Adrenal gland (tissue), 12 donors: ENCODE data around the gene ABL1. TPM values are rescaled to one million over a fixed set of nuclear protein-coding genes. Genes with fewer than 3 reads are reported as not detected.

Experiments
- DNase-seq, 7 donors: peaks; one replicate each; pipeline ENCODE4 v3.0.0-alpha.2; 2019 to 2020
- H3K27ac ChIP-seq, 5 donors: fragments of 200-600 bp; sonication (generic) in 4 of 5; 1 replicate in 3 of 5; 2 replicates in 2 of 5; pipeline versions ENCODE4 v1.5.1 to v1.8.0; 2016 to 2020; ENCODE audit warnings: mild to moderate bottlenecking in 1 of 5
- H3K27me3 ChIP-seq: fragments of 200-600 bp; 2 replicates; pipeline ENCODE4 v1.8.0; 2021
- H3K36me3 ChIP-seq, 2 donors: fragments of 200-600 bp; replicated peaks in 1 of 2; 1 replicate in 1 of 2; 2 replicates in 1 of 2; pipeline versions ENCODE4 v1.5.1 to v1.8.0; 2018 to 2022
- H3K4me1 ChIP-seq, 2 donors: fragments of 200-600 bp; replicated peaks in 1 of 2; 1 replicate in 1 of 2; 2 replicates in 1 of 2; pipeline versions ENCODE4 v1.5.1 to v1.8.0; 2018 to 2021
- H3K4me3 ChIP-seq, 4 donors: fragments of 200-600 bp; sonication (generic) in 3 of 4; one replicate each; pipeline ENCODE4 v1.5.1; 2016 to 2018
- H3K9me3 ChIP-seq, 3 donors: fragments of 200-600 bp; sonication (generic) in 1 of 3; replicated peaks in 1 of 3; 1 replicate in 2 of 3; 2 replicates in 1 of 3; pipeline versions ENCODE4 v1.5.1 to v1.8.0; 2016 to 2021
- CTCF ChIP-seq, 6 experiments: fragments of 450-650 bp in 4 of 6; fragments of 200-600 bp in 2 of 6; sonication (generic) in 1 of 6; IDR thresholded peaks; 1 replicate in 5 of 6; 2 replicates in 1 of 6; pipeline versions ENCODE4 v1.5.1 to v1.8.0; 2016 to 2021; ENCODE audit warnings: antibody characterized with exemption in 6 of 6, mild to moderate bottlenecking in 2 of 6, moderate library complexity in 1 of 6
- POLR2A ChIP-seq, 2 donors: fragments of 450-650 bp; IDR thresholded peaks; one replicate each; pipeline ENCODE4 v1.6.1; 2017; ENCODE audit warnings: antibody characterized with exemption in 2 of 2, mild to moderate bottlenecking in 2 of 2, moderate library complexity in 1 of 2
- WGBS, 4 donors: extraction: QIAGEN DNeasy Blood & Tissue Kit in 2 of 4; methylation state at CpG; one replicate each; pipeline versions ENCODE4 v1.1.5 to v1.1.7; 2013 to 2017; 5-methylcytosine and 5-hydroxymethylcytosine counted together
- intact Hi-C, 2 donors: fragments of 100-400 bp; cut with DNase I; formaldehyde crosslinking; loops; one replicate each; pipeline versions ENCODE4 v1.14.1 to v1.15.0; 2022 to 2023
- polyA plus RNA-seq, 3 donors: library from polyadenylated mRNA; stranded (reverse); fragments of 200-250 nt in 2 of 3; fragments of 350-450 nt in 1 of 3; fragmentation: Illumina TruSeq in 1 of 3; extraction: RNeasy Lipid Tissue Mini Kit (QIAGEN cat#74804) in 1 of 3; gene quantifications; one replicate each; pipeline ENCODE4 v1.2.3, GENCODE V29; 2013 to 2014
- total RNA-seq, 9 donors: library from RNA; depleted of rRNA in 4 of 9; stranded (reverse); fragments of >200 nt in 4 of 9; fragments of 120-200 nt in 1 of 9; fragmentation: NEBNext Ultra II Directional in 1 of 9; extraction: Animal tissue kit (Norgen Biotek cat#: 25700) in 1 of 9; gene quantifications; one replicate each; pipeline versions ENCODE4 v1.1.0 to v1.2.4, GENCODE V29; 2013 to 2023
- donor health status: healthy with polysubstance abuse.
- donor health status: Bipolar disorder and iron deficiency.
- donor health status: DM: yes; HTN: yes; CAD: no.
- donor health status: DM: no; HTN: no; CAD: no.
- donor health status: DM: no; HTN: no; CAD: no.
- donor health status: DM: yes; HTN: yes; CAD: no.

ABL1 gene
- total and polyA plus RNA-seq, 12 donors = 27.2 to 83.2 (median 45.7) TPM

GRCh38 chr9:130823435-130823834 is 11.6 kb upstream of the ABL1 start:
- no peaks in the 10 kb centered on the region for H3K9me3 ChIP-seq
- DNase-seq = no peak
- intact Hi-C loops = no loop called here
- no peak overlapping the region for H3K4me3 ChIP-seq
- no peak overlapping the region for H3K27ac ChIP-seq
- no peaks in the 10 kb centered on the region for H3K27me3 ChIP-seq
- peaks cover 18 to 23% of the 10 kb centered on the region in 2 donors for H3K4me1 ChIP-seq
- TF ChIP-seq POLR2A (IDR thresholded peaks at IDR 0.05) = no peak
- no peak for TF ChIP-seq CTCF (IDR thresholded peaks at IDR 0.05)
- H3K36me3 ChIP-seq = no peaks in the 10 kb centered on the region
- 84 to 93% (median 91%) methylated on average over 5 to 6 of the region's 6 CpGs for WGBS, 4 donors

- intact Hi-C loops = no loop called here
- Histone ChIP-seq H3K27ac (peak overlapping the region in 2 of 5 donors; percentile 55 to 57), H3K9me3 (no peaks in the 10 kb centered on the region), H3K36me3 (no peaks in the 10 kb centered on the region), H3K27me3 (no peaks in the 10 kb centered on the region), H3K4me3 (no peak overlapping the region), H3K4me1 (peaks cover 18 to 23% of the 10 kb centered on the region in 2 donors)
- no peak for TF ChIP-seq CTCF (IDR thresholded peaks at IDR 0.05)
- TF ChIP-seq POLR2A (IDR thresholded peaks at IDR 0.05) = no peak
- WGBS, 4 donors = 61 to 78% (median 70%) methylated on average over 2 of the region's 2 CpGs
- no peak for DNase-seq
These were observed 11.0 kb upstream of the ABL1 start for GRCh38 chr9:130824079-130824478.

- H3K9me3 ChIP-seq = no peaks in the 10 kb centered on the region
- peak overlapping the region in 2 of 5 donors; percentile 55 to 57 for H3K27ac ChIP-seq
- H3K4me3 ChIP-seq = no peak overlapping the region
- H3K4me1 ChIP-seq = peaks cover 18 to 23% of the 10 kb centered on the region in 2 donors
- DNase-seq = peak in 1 of 7 donors; percentile 34
- intact Hi-C loops = loop anchor here in 1 of 2 donors (5.0 kb wide), 1 partner anchor 32 kb away; no protein-coding TSS in a partner anchor
- H3K27me3 ChIP-seq = no peaks in the 10 kb centered on the region
- no peaks in the 10 kb centered on the region for H3K36me3 ChIP-seq
- no peak for TF ChIP-seq POLR2A (IDR thresholded peaks at IDR 0.05)
- TF ChIP-seq CTCF (IDR thresholded peaks at IDR 0.05) = no peak
- WGBS, 4 donors = 17 to 39% (median 27%) methylated on average over 4 of the region's 4 CpGs
These were observed 10.3 kb upstream of the ABL1 start for GRCh38 chr9:130824643-130825350.

GRCh38 chr9:130825351-130825651 is 9.8 kb upstream of the ABL1 start:
- no peaks in the 10 kb centered on the region for H3K27me3 ChIP-seq
- peak overlapping the region in 2 of 5 donors; percentile 55 to 57 for H3K27ac ChIP-seq
- intact Hi-C loops = loop anchor here in 1 of 2 donors (5.0 kb wide), 1 partner anchor 33 kb away; no protein-coding TSS in a partner anchor
- no peak for TF ChIP-seq POLR2A (IDR thresholded peaks at IDR 0.05)
- TF ChIP-seq CTCF (IDR thresholded peaks at IDR 0.05) = no peak
- peaks cover 18 to 23% of the 10 kb centered on the region in 2 donors for H3K4me1 ChIP-seq
- no peak for DNase-seq
- H3K36me3 ChIP-seq = no peaks in the 10 kb centered on the region
- H3K9me3 ChIP-seq = no peaks in the 10 kb centered on the region
- H3K4me3 ChIP-seq = no peak overlapping the region
